ENCODE results near the gene KCNIP1. TPM values are rescaled to one million over a fixed set of nuclear protein-coding genes. Genes with fewer than 3 reads are reported as not detected.

The KCNIP1 gene
- polyA plus RNA-seq, 1 donor (not counting 4 experiments of a cell fraction or from before 2014, with no cell fraction given): not detected

- H3K27me3 ChIP-seq (ENCODE audit: control insufficient read depth, extremely low read depth, insufficient read depth, low read length): no peaks in the 10 kb centered on the region
- no peak overlapping the region for H3K9ac ChIP-seq (ENCODE audit: control insufficient read depth, extremely low read depth, insufficient read depth, low read length)
- no peak for DNase-seq (ENCODE audit: low read depth, low spot score)
- no peaks in the 10 kb centered on the region for H3K9me1 ChIP-seq (ENCODE audit: control insufficient read depth, extremely low read depth, insufficient read depth, low read length)
- no peak overlapping the region for H2AFZ ChIP-seq (ENCODE audit: control insufficient read depth, low read length)
- TF ChIP-seq EZH2 (IDR thresholded peaks at IDR 0.05; ENCODE audit: low read length) (no peak), CTCF (optimal IDR thresholded peaks at IDR 0.05 in 1 of 3, IDR thresholded peaks at IDR 0.05 in 1 of 3, conservative IDR thresholded peaks at IDR 0.05 in 1 of 3; ENCODE audit: extremely low read depth in 1 of 3, insufficient read depth in 2 of 3, low read length in 3 of 3) (no peak)
- FAIRE-seq: no peak
- dilution Hi-C loops (cut with MboI; ENCODE audit: extremely low pct_ligation_motif_present, low sequenced_read_pairs): no loop called here
- no peaks in the 10 kb centered on the region for H3K79me2 ChIP-seq (ENCODE audit: control insufficient read depth, insufficient read depth, low read length)
- no peaks in the 10 kb centered on the region for H3K36me3 ChIP-seq (ENCODE audit: control insufficient read depth in 2 of 2, extremely low read depth in 1 of 2, insufficient read depth in 2 of 2, low read length in 2 of 2)
- H3K4me1 ChIP-seq (ENCODE audit: control insufficient read depth, extremely low read depth, insufficient read depth, low read length): peaks cover 6% of the 10 kb centered on the region
- H4K20me1 ChIP-seq (ENCODE audit: control insufficient read depth, extremely low read depth, insufficient read depth, low read length): no peaks in the 10 kb centered on the region
- no peaks in the 10 kb centered on the region for H3K9me3 ChIP-seq (ENCODE audit: control insufficient read depth, low read depth, low read length)
- no peak overlapping the region for H3K4me2 ChIP-seq (ENCODE audit: control insufficient read depth, extremely low read depth, insufficient read depth, low read depth, low read length)
- no peak overlapping the region for H3K27ac ChIP-seq (ENCODE audit: control insufficient read depth, insufficient read depth, low read length)
- no peak overlapping the region for H3K4me3 ChIP-seq (ENCODE audit: control insufficient read depth in 2 of 3, extremely low read depth in 1 of 3, insufficient read depth in 2 of 3, low read depth in 1 of 3, low read length in 3 of 3)
These were observed 13.6 kb downstream of the KCNIP1 start for GRCh38 chr5:170517411-170517810.

- Histone ChIP-seq H3K79me2 (ENCODE audit: control insufficient read depth, insufficient read depth, low read length) (no peaks in the 10 kb centered on the region), H3K4me1 (ENCODE audit: control insufficient read depth, extremely low read depth, insufficient read depth, low read length) (peaks cover 14% of the 10 kb centered on the region), H3K27me3 (ENCODE audit: control insufficient read depth, extremely low read depth, insufficient read depth, low read length) (no peaks in the 10 kb centered on the region), H3K9me1 (ENCODE audit: control insufficient read depth, extremely low read depth, insufficient read depth, low read length) (no peaks in the 10 kb centered on the region), H3K27ac (ENCODE audit: control insufficient read depth, insufficient read depth, low read length) (no peak overlapping the region), H2AFZ (ENCODE audit: control insufficient read depth, low read length) (no peak overlapping the region), H3K9ac (ENCODE audit: control insufficient read depth, extremely low read depth, insufficient read depth, low read length) (no peak overlapping the region), H3K36me3 (ENCODE audit: control insufficient read depth in 2 of 2, extremely low read depth in 1 of 2, insufficient read depth in 2 of 2, low read length in 2 of 2) (no peaks in the 10 kb centered on the region), H3K4me3 (ENCODE audit: control insufficient read depth in 2 of 3, extremely low read depth in 1 of 3, insufficient read depth in 2 of 3, low read depth in 1 of 3, low read length in 3 of 3) (no peak overlapping the region), H4K20me1 (ENCODE audit: control insufficient read depth, extremely low read depth, insufficient read depth, low read length) (no peaks in the 10 kb centered on the region), H3K4me2 (ENCODE audit: control insufficient read depth, extremely low read depth, insufficient read depth, low read depth, low read length) (no peak overlapping the region), H3K9me3 (ENCODE audit: control insufficient read depth, low read depth, low read length) (no peaks in the 10 kb centered on the region)
- DNase-seq (ENCODE audit: low read depth, low spot score) (no peak), FAIRE-seq (no peak)
- no peak for TF ChIP-seq CTCF (optimal IDR thresholded peaks at IDR 0.05 in 1 of 3, IDR thresholded peaks at IDR 0.05 in 1 of 3, conservative IDR thresholded peaks at IDR 0.05 in 1 of 3; ENCODE audit: extremely low read depth in 1 of 3, insufficient read depth in 2 of 3, low read length in 3 of 3)
- TF ChIP-seq EZH2 (IDR thresholded peaks at IDR 0.05; ENCODE audit: low read length): no peak
- dilution Hi-C loops (cut with MboI; ENCODE audit: extremely low pct_ligation_motif_present, low sequenced_read_pairs): no loop called here
These were observed 14.5 kb downstream of the KCNIP1 start for GRCh38 chr5:170518277-170518676.

All from keratinocyte (primary cell).